GM10847 (cell line): ENCODE data around the gene APCDD1.

Source experiments
- POLR2A ChIP-seq: IDR thresholded peaks from 2 replicates; pipeline ENCODE4 v1.6.1; 2011; ENCODE audit not compliant: insufficient read length; ENCODE audit errors: extremely low read depth

APCDD1 gene

DNA sequence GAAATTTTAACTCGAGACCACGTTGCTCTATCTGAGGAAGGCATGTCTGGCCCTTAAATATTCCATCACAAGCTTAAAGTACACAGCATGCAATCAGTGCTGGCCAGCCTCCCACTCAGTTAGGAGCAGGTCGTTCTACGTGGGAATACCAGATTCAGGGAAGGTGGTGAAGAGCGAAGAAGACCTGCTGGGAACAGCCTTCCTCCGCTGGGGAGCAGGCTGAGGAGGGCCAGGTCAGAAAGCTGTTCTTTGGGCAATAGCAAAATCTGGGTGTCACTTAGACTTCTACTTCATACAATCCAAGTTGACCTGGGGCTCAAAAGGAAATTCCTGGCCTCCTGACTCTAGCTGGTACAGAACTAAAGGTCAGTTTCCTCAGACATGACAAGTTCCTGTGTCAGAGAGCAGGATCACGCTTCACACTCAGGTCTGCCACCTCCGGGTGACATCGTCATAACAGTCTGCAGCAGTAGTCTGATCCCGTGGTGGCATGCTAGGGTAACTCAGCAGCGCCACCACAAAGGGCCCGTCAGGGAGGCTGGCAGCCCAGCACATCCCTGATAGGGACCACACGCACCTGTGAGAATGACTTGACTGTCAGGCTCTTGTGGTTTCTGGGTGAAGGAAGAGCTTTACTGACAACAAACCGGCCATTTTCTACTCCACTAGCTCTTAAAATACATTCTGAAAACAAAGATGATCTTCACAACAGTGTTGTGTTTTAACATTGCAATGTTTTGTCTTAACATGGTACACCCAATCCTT is 36.1 kb downstream of the APCDD1 start:
- no peak for TF ChIP-seq POLR2A

DNA sequence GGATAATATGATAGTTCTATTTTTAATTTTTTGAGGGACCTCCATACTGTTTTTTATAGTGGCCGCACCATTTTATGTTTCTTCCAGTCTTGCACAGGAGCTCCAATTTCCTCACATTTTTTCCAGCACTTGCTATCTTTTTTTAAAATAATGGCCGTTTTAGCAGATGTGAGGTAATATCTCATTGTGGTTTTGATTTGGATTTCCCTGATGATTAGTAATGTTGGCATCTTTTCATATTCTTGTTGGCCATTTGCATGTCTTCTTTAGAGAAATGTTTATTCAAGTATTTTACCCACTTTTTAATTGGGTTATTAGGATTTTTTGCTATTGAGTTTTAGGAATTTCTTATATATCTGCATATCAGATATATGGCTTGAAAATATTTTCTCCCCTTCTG is 41.5 kb downstream of the APCDD1 start:
- TF ChIP-seq POLR2A = no peak

DNA sequence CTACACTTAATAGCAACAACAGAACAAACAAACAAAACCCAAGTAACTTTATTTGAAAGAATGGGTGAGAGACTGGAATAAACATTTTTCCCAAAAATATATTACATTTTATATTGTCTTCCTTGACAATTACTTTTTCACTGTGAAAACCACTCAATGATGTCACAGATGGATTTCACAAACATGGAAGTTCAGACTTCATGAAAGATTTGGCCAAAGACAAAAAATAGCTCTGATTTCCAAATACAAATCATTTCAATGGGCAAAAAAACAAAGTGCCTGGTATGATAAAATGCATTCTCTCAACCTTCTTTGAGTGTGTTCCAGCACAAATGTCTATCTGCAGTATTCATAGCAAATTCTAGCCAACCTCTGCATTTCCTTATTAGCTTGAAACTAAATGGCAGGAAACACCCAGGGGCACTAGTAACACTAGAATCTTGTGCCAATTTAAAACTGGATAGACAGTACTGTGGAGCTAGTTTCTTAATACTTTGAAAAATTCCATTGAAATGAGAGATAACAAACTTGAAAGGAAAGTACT is 42.8 kb downstream of the APCDD1 start:
- TF ChIP-seq POLR2A = no peak

DNA sequence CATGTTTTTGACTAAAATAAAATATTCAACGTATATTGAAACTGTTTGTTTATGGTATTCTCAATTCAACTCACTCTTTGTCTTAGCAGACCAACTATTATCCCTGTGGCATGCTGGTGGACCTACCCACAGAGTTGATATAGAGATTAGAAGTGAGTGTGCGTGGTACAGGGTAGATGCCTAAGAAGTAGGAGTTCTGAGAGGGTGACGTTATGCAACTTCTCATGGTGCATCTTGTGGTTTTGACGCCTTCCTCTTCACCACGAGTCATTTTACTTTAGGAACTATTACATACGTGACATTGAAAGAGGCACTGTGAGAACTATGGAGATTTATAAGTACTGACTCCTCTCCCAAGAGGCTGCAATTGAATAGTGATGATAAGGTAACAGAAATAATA is 44.8 kb downstream of the APCDD1 start:
- no peak for TF ChIP-seq POLR2A

DNA sequence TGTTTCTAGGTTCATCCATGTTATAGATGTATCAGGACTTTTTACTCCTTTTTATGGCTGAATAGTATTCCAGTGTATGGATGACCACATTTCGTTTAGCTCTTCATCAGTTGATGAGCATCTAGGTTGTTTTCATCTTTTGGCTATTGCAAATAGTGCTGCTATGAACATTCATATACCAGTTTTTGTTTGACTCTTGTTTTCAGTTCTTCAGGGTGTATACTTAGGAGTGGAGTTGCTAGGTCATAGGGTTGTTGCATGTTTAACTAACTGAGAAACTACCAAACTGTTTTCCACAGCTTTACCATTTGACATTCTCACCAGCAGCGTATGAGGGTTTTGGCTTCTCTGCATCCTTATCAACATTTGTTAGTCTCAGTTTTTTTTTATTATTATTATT is 45.6 kb downstream of the APCDD1 start:
- no peak for TF ChIP-seq POLR2A

DNA sequence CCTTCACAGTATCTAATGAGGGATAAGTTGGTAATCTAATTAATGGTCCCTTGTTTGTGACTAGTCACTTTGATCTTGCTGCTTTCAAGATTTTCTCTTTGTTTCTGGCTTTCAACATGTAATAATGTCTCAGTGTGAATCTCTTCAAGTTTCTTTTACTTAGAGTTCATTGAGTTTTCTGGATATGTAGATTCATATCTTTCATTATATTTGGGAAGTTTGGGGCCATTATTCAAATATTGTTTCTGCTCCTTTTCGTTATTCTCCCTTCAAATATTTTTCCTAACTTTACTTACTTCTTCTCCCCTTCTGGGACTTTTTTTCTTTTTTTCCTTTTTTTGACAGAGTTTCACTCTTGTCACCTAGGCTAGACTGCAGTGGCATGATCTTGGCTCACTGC is 50.3 kb downstream of the APCDD1 start:
- TF ChIP-seq POLR2A = no peak

DNA sequence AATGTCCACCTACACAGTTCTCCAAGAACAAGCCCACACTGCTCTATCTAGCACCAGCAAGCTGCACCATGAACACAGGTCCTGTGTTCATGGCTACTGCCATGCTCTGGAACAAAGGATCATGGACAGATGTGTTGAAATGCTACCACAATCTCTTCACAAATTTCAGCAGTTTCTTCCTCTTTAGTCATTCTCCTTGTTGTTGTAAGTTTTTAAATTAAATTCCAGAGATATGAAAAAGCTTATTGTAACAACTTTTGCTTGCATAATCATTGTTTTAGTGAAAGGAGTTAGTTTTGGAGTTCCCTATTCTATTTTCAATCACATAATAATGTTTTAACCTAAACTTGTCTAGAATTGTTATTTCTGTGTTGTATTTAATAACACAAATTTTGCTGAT is 54.2 kb downstream of the APCDD1 start:
- TF ChIP-seq POLR2A = no peak

DNA sequence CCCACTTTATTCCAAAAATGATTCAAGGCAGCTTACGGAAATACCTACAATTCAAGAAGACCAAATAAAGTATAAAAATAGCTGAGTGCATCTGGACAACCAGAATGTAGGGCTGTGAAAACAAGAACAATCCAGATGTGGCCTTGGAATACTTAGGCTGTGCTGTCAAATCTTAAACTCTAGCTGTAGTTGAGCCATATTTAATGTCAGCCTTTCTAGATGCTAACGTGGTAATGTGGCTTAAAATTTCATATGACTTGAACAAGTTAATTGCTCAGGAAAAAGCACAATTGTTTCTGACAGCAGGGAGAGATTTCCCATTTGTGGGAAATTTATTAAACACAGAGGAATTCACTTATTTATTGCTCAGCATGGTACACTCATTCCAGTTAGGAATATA is 56.8 kb downstream of the APCDD1 start:
- no peak for TF ChIP-seq POLR2A

DNA sequence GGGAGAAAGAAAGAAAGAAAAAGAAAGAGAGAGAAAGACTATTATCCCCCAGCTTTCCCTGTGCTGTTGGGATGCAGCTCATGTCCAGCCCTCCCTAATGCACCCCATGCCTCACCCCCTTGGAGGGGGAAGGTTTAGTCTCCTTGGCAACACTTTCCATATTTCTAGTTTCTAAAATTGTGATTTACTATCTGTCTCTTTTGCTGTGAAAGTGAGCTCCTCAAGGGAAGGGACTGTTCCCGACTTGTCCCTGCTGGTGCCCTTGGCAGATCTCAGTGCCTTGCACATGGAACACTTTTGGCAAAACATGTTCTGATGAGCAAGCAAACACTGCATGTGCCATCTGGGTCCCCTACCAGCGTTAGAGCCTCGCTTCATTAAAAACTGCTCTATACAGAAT is 59.6 kb downstream of the APCDD1 start:
- no peak for TF ChIP-seq POLR2A

DNA sequence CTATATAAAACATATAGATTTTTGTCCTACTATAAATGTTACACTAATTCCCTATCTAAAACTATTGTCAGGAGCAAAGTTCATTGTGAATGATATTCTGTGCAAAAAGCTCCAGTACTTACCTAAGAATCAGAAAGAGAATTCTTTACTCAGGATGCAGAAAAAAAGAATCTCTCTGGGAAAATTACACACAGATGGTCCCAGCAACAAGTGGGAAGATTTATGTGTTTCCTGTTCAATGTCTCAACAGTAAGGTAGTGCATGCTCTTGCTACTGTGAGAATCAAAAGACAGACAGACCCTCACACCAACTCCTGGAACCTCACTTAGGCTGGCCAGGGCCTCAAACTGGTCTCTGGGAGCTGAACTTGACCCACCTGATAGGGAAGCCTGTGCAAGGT is 60.2 kb downstream of the APCDD1 start:
- TF ChIP-seq POLR2A = no peak

DNA sequence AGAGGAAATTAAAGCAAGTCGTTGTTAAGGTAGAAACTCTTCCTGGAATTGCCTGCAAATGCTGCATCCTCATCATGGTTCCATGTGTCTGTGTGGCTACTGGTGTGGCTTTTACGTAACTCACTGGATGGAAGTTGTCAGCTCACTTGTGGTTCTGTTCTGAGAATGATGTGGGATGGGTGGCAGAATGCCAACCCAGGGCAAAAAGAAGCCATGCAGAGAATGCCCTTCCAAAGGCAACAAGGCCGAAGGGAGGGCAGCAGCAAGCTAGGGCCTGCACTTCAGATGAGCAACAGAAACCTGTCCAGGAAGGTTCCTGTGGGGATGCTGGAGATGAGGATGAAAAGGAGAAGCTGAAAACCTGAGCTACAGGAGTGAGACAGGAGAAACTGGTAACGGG is 61.0 kb downstream of the APCDD1 start:
- no peak for TF ChIP-seq POLR2A

DNA sequence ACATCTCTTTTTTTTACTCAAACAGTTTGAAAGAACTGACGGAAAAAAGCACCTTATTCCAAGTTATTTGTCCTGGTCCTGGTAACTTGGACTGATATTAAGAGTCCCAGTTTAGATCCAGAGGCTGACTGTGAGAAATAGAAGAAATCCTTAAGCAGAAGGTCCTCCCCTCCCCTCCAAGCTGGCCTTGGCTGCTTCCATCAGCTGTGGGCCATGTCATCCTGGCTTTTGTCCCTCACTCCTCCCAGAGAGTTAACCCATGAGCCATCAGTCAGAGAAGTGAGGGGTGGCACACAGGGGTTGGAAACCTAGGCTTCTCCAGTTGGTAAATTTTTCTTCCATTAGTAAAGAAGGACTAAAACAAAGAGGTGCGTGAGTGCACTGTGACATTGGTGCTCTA is 61.6 kb downstream of the APCDD1 start:
- no peak for TF ChIP-seq POLR2A

DNA sequence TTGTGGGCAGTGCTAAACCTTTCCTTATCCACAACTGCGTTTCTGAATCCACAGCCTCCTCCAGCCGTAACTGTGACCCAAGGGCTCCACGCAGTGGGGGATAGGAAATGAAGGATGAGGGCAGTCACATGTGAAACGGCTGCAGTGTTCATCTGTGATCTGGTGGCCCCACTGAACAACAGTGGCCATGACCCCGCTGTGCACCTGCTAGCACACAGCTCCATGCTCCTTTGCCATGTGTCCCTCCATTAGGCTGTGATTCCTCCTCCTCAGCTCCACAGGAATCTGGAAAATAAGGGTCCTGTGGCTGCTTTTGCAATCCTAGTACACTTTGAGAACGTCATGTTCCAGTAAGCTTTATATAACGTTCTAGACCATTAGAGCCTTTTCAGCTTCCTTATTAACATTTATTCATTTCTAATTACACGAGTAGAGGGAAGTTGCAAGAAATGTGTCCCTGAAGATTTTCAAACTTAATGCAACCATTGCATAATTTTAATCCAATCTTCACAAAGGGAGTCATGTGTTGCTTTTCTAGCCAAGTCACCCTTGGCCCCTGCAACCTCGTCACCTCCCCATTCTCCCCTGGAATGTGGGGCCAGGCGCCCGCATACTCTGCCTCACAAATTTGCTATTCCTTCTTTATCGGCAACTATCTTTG is 64.3 kb downstream of the APCDD1 start:
- TF ChIP-seq POLR2A = no peak

DNA sequence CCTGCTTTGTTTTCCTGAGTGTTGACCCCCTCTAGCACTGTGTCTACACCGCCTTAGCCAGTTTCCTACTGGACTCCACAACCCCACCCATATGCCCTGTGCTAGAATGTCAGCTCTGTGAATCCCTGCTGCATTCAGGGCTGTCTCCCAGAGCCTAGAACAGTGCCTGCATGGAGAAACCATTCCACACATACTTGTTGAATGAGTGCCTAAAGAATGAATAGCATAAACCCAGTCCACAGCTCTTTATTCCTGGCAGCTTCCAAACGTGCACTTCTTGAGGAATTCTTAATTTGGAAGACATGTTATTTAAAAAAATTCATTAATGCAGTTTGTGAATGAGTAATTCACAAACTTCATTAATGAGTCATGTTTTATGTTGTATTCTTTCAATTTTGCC is 64.9 kb downstream of the APCDD1 start:
- TF ChIP-seq POLR2A = no peak

DNA sequence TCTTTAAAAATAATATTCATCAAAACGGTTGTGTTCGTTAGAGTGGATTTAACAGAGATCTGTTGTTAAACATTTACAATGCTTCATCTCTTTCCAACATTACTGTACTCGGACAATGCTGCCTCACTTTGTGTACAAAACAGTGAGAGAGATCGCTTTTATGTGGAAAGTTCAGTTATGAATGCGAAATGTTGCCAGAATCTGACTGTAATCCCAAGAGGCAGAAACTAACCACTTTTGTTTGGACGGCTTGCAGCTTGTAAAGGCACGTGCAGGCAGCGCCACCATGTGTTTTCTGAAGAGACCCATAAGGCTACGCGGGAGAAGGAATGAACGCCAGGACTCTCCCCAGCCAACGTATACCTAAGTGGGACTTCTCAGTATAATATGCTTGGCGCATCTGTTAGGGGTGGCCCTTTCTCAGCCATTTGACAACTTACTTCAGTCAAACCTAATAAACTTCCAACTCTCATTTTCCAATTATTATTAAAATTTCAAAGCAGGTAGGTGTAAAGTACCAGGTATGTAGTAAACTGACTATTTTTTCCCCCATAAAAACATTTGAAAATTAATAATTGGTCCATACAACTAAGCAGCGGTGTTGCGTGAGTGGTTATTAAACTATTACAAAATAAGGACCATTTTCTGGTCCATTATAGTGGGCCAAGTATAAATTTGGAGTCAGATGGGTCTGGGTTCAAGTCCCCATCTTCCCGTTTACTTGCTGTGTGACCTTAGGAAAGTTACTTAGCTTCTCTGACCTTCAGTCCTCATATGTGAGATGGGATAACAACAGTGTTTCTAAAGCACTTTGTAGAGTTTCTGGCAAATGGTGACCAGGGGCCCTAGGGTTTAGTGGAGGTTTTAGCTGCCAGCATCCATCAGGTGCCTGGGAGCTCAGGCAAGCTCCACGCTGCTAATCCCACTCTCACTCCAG is 65.8 kb downstream of the APCDD1 start:
- TF ChIP-seq POLR2A = no peak
